HUES48 (cell line): Measurements from ENCODE around the gene PARVB.

Experiments used
- H3K27ac ChIP-seq: one replicate; pipeline ENCODE4 v1.7.0; 2013; ENCODE audit warnings: low read depth, low read length, inconsistent platforms
- H3K27me3 ChIP-seq: 2 replicates; pipeline ENCODE4 v1.6.1; 2013; ENCODE audit warnings: mild to moderate bottlenecking, low read length; ENCODE audit not compliant: control insufficient read depth, insufficient read depth
- H3K36me3 ChIP-seq: 2 replicates; pipeline ENCODE4 v1.6.1; 2013; ENCODE audit warnings: low read length; ENCODE audit not compliant: control insufficient read depth, insufficient read depth
- H3K4me1 ChIP-seq: 2 replicates; pipeline ENCODE4 v1.6.1; 2013; ENCODE audit warnings: mild to moderate bottlenecking, low read length; ENCODE audit not compliant: control insufficient read depth, insufficient read depth
- H3K4me3 ChIP-seq: 2 replicates; pipeline ENCODE4 v1.5.1; 2013; ENCODE audit warnings: mild to moderate bottlenecking, low read depth, low read length
- H3K9ac ChIP-seq: 2 replicates; pipeline ENCODE4 v1.6.1; 2013; ENCODE audit warnings: mild to moderate bottlenecking, low read depth, low read length, moderate library complexity
- H3K9me3 ChIP-seq: 2 replicates; pipeline ENCODE4 v1.6.1; 2013; ENCODE audit warnings: low read length; ENCODE audit not compliant: control insufficient read depth, insufficient read depth

PARVB gene

GRCh38 chr22:43990044-43990443, 34.1 kb upstream of the PARVB start:
- Histone ChIP-seq H3K4me3 (no peak overlapping the region), H3K4me1 (0 out of 2 replicates have a peak, but pooled peaks cover 2% of the 10 kb centered on the region), H3K27me3 (no peaks in the 10 kb centered on the region), H3K9ac (no peak overlapping the region), H3K36me3 (peaks cover 86% of the 10 kb centered on the region), H3K27ac (no peak overlapping the region), H3K9me3 (no peaks in the 10 kb centered on the region)

- no peak overlapping the region for H3K9ac ChIP-seq
- peaks cover 90% of the 10 kb centered on the region for H3K36me3 ChIP-seq
- no peak overlapping the region for H3K27ac ChIP-seq
Observed at GRCh38 chr22:43991316-43992020, 32.6 kb upstream of the PARVB start.

GRCh38 chr22:43992331-43992821, 31.7 kb upstream of the PARVB start:
- Histone ChIP-seq H3K27me3 (no peaks in the 10 kb centered on the region), H3K9me3 (no peaks in the 10 kb centered on the region), H3K4me1 (peaks cover 2% of the 10 kb centered on the region; the same call in 1 of the 2 replicates), H3K36me3 (peaks cover 88% of the 10 kb centered on the region), H3K4me3 (no peak overlapping the region), H3K27ac (no peak overlapping the region), H3K9ac (no peak overlapping the region)

More at GRCh38 chr22:43991316-43992020, 32.6 kb upstream of the PARVB start:
- Histone ChIP-seq H3K9me3 (no peaks in the 10 kb centered on the region), H3K4me3 (no peak overlapping the region), H3K27me3 (no peaks in the 10 kb centered on the region), H3K4me1 (peaks cover 2% of the 10 kb centered on the region; the same call in 1 of the 2 replicates)

GRCh38 chr22:43993072-43993760, 30.9 kb upstream of the PARVB start:
- H3K36me3 ChIP-seq = peaks cover 83% of the 10 kb centered on the region
- H3K27ac ChIP-seq = no peak overlapping the region
- H3K4me3 ChIP-seq = no peak overlapping the region
- H3K27me3 ChIP-seq = no peaks in the 10 kb centered on the region
- no peaks in the 10 kb centered on the region for H3K9me3 ChIP-seq
- H3K9ac ChIP-seq = no peak overlapping the region
- peaks cover 2% of the 10 kb centered on the region; the same call in 1 of the 2 replicates for H3K4me1 ChIP-seq

GRCh38 chr22:43994006-43994405, 30.1 kb upstream of the PARVB start:
- H3K4me3 ChIP-seq = no peak overlapping the region
- H3K27ac ChIP-seq = no peak overlapping the region
- H3K36me3 ChIP-seq = peaks cover 83% of the 10 kb centered on the region
- H3K4me1 ChIP-seq = peaks cover 2% of the 10 kb centered on the region; the same call in 1 of the 2 replicates
- H3K27me3 ChIP-seq = no peaks in the 10 kb centered on the region
- no peaks in the 10 kb centered on the region for H3K9me3 ChIP-seq
- no peak overlapping the region for H3K9ac ChIP-seq

GRCh38 chr22:43994416-43994815, 29.7 kb upstream of the PARVB start:
- Histone ChIP-seq H3K9ac (no peak overlapping the region), H3K9me3 (no peaks in the 10 kb centered on the region), H3K4me1 (peaks cover 2% of the 10 kb centered on the region; the same call in 1 of the 2 replicates), H3K27ac (no peak overlapping the region), H3K36me3 (peaks cover 85% of the 10 kb centered on the region), H3K4me3 (no peak overlapping the region), H3K27me3 (no peaks in the 10 kb centered on the region)

GRCh38 chr22:43995057-43995685, 28.9 kb upstream of the PARVB start:
- Histone ChIP-seq H3K9me3 (no peaks in the 10 kb centered on the region), H3K27ac (no peak overlapping the region), H3K4me3 (no peak overlapping the region), H3K27me3 (no peaks in the 10 kb centered on the region), H3K9ac (no peak overlapping the region), H3K36me3 (peaks cover 78% of the 10 kb centered on the region), H3K4me1 (peaks cover 2% of the 10 kb centered on the region; the same call in 1 of the 2 replicates)

GRCh38 chr22:43995798-43996169, 28.3 kb upstream of the PARVB start:
- Histone ChIP-seq H3K27me3 (no peaks in the 10 kb centered on the region), H3K4me1 (peaks cover 2% of the 10 kb centered on the region; the same call in 1 of the 2 replicates), H3K27ac (no peak overlapping the region), H3K4me3 (no peak overlapping the region), H3K9me3 (no peaks in the 10 kb centered on the region), H3K9ac (no peak overlapping the region), H3K36me3 (peaks cover 72% of the 10 kb centered on the region)

GRCh38 chr22:43996170-43996980, 27.7 kb upstream of the PARVB start:
- peaks cover 67% of the 10 kb centered on the region for H3K36me3 ChIP-seq
- H3K27me3 ChIP-seq = no peaks in the 10 kb centered on the region
- no peaks in the 10 kb centered on the region for H3K9me3 ChIP-seq
- H3K27ac ChIP-seq = no peak overlapping the region
- peaks cover 2% of the 10 kb centered on the region; the same call in 1 of the 2 replicates for H3K4me1 ChIP-seq
- no peak overlapping the region for H3K4me3 ChIP-seq
- H3K9ac ChIP-seq = no peak overlapping the region

- Histone ChIP-seq H3K27ac (no peak overlapping the region), H3K4me3 (no peak overlapping the region), H3K27me3 (no peaks in the 10 kb centered on the region), H3K9ac (no peak overlapping the region), H3K9me3 (no peaks in the 10 kb centered on the region), H3K4me1 (peaks cover 2% of the 10 kb centered on the region; the same call in 1 of the 2 replicates), H3K36me3 (peaks cover 61% of the 10 kb centered on the region)
Observed at GRCh38 chr22:43996981-43997265, 27.2 kb upstream of the PARVB start.
